ENCODE data around the gene CRB2. TPM values are rescaled to one million over a fixed set of nuclear protein-coding genes. Genes with fewer than 3 reads are reported as not detected.

The CRB2 gene
- total RNA-seq, 1 donor from 2014 or later: 1.2 TPM

DNA sequence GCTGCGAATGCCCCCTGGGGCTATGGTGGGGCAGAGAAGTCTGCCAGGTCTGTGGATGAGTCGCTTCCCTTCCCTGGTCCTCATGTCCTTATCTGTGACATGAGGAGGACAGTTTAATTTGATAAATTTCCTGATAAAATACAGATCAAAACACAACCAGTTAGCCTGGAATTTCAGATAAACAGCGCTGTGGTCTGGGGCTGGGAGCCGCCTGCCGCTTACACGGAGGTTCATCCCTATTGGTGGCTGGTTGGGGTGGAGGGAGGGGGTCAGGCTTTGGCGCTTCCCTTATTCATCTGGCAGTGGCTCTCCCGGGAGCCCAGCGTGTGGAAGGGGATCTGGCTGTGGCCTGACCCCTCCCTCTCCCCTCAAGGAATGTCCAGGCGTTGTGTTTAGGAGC, 17.9 kb downstream of the CRB2 start:
- ChIA-PET POLR2A (no interaction called here), CTCF (no interaction called here)
- H3K27me3 Mint-ChIP-seq: peaks cover 22% of the 10 kb centered on the region
- ATAC-seq (ENCODE audit: low read depth) (no peak), DNase-seq (no peak)
- no peaks in the 10 kb centered on the region for H3K9me3 Mint-ChIP-seq
- TF ChIP-seq, protein P1, sequence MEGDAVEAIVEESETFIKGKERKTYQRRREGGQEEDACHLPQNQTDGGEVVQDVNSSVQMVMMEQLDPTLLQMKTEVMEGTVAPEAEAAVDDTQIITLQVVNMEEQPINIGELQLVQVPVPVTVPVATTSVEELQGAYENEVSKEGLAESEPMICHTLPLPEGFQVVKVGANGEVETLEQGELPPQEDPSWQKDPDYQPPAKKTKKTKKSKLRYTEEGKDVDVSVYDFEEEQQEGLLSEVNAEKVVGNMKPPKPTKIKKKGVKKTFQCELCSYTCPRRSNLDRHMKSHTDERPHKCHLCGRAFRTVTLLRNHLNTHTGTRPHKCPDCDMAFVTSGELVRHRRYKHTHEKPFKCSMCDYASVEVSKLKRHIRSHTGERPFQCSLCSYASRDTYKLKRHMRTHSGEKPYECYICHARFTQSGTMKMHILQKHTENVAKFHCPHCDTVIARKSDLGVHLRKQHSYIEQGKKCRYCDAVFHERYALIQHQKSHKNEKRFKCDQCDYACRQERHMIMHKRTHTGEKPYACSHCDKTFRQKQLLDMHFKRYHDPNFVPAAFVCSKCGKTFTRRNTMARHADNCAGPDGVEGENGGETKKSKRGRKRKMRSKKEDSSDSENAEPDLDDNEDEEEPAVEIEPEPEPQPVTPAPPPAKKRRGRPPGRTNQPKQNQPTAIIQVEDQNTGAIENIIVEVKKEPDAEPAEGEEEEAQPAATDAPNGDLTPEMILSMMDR (IDR thresholded peaks at IDR 0.05): no peak
- peaks cover 9% of the 10 kb centered on the region for H3K4me1 Mint-ChIP-seq
- intact Hi-C loops (cut with micrococcal nuclease): no loop called here
- H3K4me3 Mint-ChIP-seq: no peak overlapping the region
- H3K27ac Mint-ChIP-seq: no peak overlapping the region
- H3K36me3 Mint-ChIP-seq (ENCODE audit: low read depth): no peaks in the 10 kb centered on the region

DNA sequence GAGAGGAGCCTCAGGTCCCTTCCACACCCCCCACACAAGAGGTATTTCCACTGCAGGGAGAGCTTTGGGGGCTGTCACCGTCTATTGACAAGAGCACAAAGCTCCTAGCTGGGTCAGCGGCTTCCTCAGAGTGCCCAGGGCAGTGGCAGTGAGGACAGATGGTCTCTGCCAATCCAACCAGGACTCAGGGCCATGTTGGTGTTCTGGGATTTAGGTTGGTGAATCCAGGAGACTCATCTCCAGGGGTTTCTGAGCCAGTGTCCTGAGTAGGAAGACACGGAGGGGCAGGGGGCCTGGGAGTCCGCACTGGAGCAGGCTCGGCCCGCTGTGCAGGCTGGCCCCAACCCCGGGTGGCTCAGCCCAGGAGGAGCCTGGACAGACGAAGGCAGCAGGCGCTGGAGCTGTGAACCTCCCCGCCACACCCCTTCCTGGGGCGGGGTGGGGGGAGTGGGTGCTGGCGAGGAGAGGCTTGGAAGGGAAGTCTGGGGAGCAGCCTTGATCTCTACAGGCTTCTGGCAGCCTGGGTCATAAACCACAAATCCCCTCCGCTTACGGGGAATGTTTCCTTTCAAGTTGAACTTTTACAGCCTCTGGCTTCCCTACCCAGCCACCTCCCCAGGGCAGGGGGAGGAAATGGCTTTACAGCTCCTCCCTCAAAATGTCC, 19.6 kb downstream of the CRB2 start:
- Mint-ChIP-seq H3K36me3 (ENCODE audit: low read depth) (peaks cover under 1% of the 10 kb centered on the region), H3K9me3 (no peaks in the 10 kb centered on the region), H3K27me3 (peaks cover 22% of the 10 kb centered on the region), H3K4me1 (peaks cover 9% of the 10 kb centered on the region), H3K4me3 (no peak overlapping the region), H3K27ac (no peak overlapping the region)
- ChIA-PET POLR2A (interaction anchor here (0.5 kb wide), 1 partner anchor 387 kb away, joined by 7 read pairs; no protein-coding TSS in a partner anchor), CTCF (no interaction called here)
- TF ChIP-seq, protein P1 (IDR thresholded peaks at IDR 0.05): no peak
- DNase-seq: no peak
- intact Hi-C loops (cut with micrococcal nuclease): no loop called here
- ATAC-seq (ENCODE audit: low read depth): no peak

DNA sequence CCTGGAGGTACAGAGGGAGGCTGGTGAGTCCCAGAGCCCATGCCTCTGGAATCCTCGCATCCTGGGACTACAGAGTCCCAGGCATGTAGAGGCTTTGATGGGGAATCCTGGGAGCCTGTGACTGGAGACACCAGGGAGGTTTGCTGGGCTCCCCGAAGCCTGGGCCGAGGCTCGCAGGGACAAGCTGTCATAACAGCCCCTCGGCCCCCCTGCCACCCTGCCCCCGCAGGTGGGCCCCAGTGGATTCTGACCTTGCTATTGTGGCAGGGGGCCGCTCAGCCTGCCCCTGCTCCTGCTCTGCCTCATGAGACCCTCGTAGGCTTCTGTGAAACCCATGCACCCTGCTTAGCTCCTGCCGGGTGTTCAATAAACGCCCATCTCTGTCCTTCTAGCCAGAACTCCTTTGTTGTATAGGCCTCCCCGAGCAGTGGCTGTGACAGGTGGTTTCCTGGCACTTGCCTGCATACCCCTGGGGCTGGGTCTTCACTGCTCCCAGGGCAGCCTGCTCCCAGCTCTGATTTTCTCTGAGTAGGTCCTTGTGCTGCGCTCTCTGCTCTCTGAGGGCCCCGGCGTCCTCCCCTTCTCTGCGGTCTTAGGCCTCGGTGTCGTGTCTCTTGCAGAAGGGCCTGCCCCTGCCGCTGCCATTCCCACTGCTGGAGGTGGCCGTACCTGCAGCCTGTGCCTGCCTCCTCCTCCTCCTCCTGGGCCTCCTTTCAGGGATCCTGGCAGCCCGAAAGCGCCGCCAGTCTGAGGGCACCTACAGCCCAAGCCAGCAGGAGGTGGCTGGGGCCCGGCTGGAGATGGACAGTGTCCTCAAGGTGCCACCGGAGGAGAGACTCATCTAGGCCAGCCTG, 20.4 kb downstream of the CRB2 start:
- Mint-ChIP-seq H3K9me3 (no peaks in the 10 kb centered on the region), H3K4me3 (no peak overlapping the region), H3K36me3 (ENCODE audit: low read depth) (peaks cover 3% of the 10 kb centered on the region), H3K4me1 (peaks cover 9% of the 10 kb centered on the region), H3K27me3 (peaks cover 22% of the 10 kb centered on the region), H3K27ac (no peak overlapping the region)
- TF ChIP-seq, protein P1 (IDR thresholded peaks at IDR 0.05): no peak
- no peak for DNase-seq
- intact Hi-C loops (cut with micrococcal nuclease): no loop called here
- ATAC-seq (ENCODE audit: low read depth): no peak
- ChIA-PET CTCF (no interaction called here), POLR2A (no interaction called here)

DNA sequence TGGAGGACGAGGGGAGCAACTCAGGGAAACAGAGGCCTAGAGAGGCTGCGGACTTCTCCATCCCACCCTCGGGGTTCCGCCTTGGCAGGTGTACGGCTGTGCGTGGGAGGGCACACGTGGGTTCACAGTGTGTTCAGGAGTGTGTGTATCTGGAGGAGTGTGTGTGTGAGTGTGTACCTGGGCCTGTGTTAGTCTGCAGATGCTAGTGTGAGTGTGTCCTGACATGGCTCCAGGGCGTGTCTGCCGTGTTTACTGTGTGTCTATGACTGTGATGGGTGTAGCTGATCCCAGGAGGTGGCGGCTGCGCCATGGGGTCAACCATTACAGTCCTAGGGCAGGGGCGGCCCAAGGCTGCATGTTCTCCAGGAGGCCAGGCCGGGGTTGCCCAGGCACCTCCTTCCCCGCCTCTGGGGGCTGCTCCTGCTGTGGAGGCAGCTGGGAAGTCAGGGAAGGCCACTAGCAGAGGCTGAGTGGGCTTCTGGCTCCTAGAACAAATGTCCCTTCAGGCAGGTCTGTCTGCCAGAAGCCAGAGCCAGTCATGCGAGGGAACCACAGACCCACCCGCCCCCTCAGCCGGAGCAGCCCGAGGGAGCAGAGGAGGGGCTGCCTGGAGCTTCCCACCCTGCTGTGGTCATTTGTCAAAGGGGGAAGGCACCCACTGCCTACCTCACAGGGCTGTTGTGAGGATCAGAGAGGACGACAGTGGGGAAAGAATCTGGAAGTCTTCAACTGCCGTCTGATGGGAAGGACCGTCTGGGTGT, 21.4 kb downstream of the CRB2 start:
- TF ChIP-seq, protein P1 (IDR thresholded peaks at IDR 0.05): no peak
- Mint-ChIP-seq H3K9me3 (no peaks in the 10 kb centered on the region), H3K27me3 (peaks cover 13% of the 10 kb centered on the region), H3K36me3 (ENCODE audit: low read depth) (peaks cover 3% of the 10 kb centered on the region), H3K27ac (no peak overlapping the region), H3K4me3 (no peak overlapping the region), H3K4me1 (peaks cover 5% of the 10 kb centered on the region)
- DNase-seq: no peak
- no peak for ATAC-seq (ENCODE audit: low read depth)
- ChIA-PET CTCF (no interaction called here), POLR2A (interaction anchor here (0.6 kb wide), 1 partner anchor 18 kb away, joined by 11 read pairs; no protein-coding TSS in a partner anchor)
- intact Hi-C loops (cut with micrococcal nuclease): no loop called here

DNA sequence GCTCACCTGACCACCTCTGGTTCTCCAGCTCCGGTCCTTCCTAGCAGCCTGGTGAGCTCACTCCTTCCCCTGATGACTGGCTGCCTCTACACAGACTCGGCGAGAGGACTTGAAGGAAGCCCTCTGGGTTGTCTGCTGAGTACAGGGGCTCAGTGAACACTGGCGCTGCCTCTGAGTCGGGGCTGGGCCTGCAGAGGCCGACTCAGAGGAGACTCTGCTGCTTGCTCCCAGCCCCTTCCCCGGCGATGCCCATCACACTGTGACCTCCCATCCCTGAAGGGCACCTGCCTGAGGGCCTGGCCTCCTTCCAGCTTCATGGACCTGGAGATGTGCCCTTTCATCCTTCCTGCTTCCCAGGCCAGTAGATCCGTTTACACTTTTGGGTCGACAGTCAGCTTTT, 22.0 kb downstream of the CRB2 start:
- Mint-ChIP-seq H3K4me3 (no peak overlapping the region), H3K4me1 (no peaks in the 10 kb centered on the region), H3K27me3 (peaks cover 8% of the 10 kb centered on the region), H3K27ac (no peak overlapping the region), H3K36me3 (ENCODE audit: low read depth) (peaks cover 3% of the 10 kb centered on the region), H3K9me3 (no peaks in the 10 kb centered on the region)
- DNase-seq (no peak), ATAC-seq (ENCODE audit: low read depth) (no peak)
- ChIA-PET CTCF (no interaction called here), POLR2A (no interaction called here)
- TF ChIP-seq, protein P1 (IDR thresholded peaks at IDR 0.05): no peak
- intact Hi-C loops (cut with micrococcal nuclease): no loop called here

Measured in activated B cell treated with CpG ODN at 0.5 μM for 24 hours (primary cell).